OCI-LY7 (cell line): ENCODE measurements around the gene FLT3. TPM values are rescaled to one million over a fixed set of nuclear protein-coding genes. Genes with fewer than 3 reads are reported as not detected.

Source experiments
- BruUV-seq: library from RNA; stranded (reverse); fragments of 400-500 nt; replicated peaks from 2 replicates; lab custom pipeline; 2021; lab: Mats Ljungman, UMichigan
- CTCF ChIA-PET: fragments of 300-600 bp; sonication (Branson Sonifier 250); formaldehyde crosslinking; loops from one replicate; lab custom pipeline; 2022; ENCODE audit warnings: antibody characterized with exemption; ENCODE audit not compliant: unreplicated experiment; lab: Charles Lee
- POLR2A ChIA-PET: fragments of 300-600 bp; sonication (Branson Sonifier 250); formaldehyde crosslinking; loops from one replicate; lab custom pipeline; 2022; ENCODE audit warnings: antibody characterized with exemption; lab: Charles Lee
- DNase-seq: peaks from one replicate; pipeline ENCODE4 v3.0.0-alpha.2; 2015; ENCODE audit warnings: low spot score
- H2AFZ ChIP-seq: fragments of 200-600 bp; sonication (generic), shearing (Covaris generic); 2 replicates; pipeline ENCODE4 v1.6.1; 2014; ENCODE audit warnings: mild to moderate bottlenecking, antibody characterized with exemption, low read length, moderate library complexity
- H3K27ac ChIP-seq: fragments of 200-600 bp; sonication (generic); 2 replicates; pipeline ENCODE4 v1.5.1; 2014; ENCODE audit warnings: mixed run types, low read depth, mild to moderate bottlenecking, moderate library complexity, low read length, inconsistent platforms; ENCODE audit not compliant: poor library complexity, severe bottlenecking
- H3K36me3 ChIP-seq: fragments of 200-600 bp; sonication (generic); 2 replicates; pipeline ENCODE4 v1.6.1; 2014; ENCODE audit warnings: mild to moderate bottlenecking, antibody characterized with exemption, low read length, moderate library complexity, mixed read lengths; ENCODE audit not compliant: insufficient read depth
- H3K4me1 ChIP-seq: fragments of 200-600 bp; sonication (generic); 2 replicates; pipeline ENCODE4 v1.5.1; 2014; ENCODE audit warnings: mild to moderate bottlenecking, low read length; ENCODE audit not compliant: insufficient read depth, poor library complexity, severe bottlenecking
- H3K4me2 ChIP-seq: fragments of 200-600 bp; sonication (generic); 2 replicates; pipeline ENCODE4 v1.6.1; 2014; ENCODE audit warnings: mild to moderate bottlenecking, low read length
- H3K4me3 ChIP-seq: fragments of 200-600 bp; sonication (generic); 2 replicates; pipeline ENCODE4 v1.5.1; 2014; ENCODE audit warnings: mild to moderate bottlenecking, low read depth, low read length; ENCODE audit not compliant: poor library complexity, severe bottlenecking
- H3K79me2 ChIP-seq: fragments of 200-600 bp; sonication (generic); 2 replicates; pipeline ENCODE4 v1.6.1; 2016; ENCODE audit warnings: low read depth, mild to moderate bottlenecking, low read length, moderate library complexity, mixed read lengths; ENCODE audit not compliant: insufficient read depth
- H3K9me2 ChIP-seq: fragments of 200-600 bp; sonication (generic); 2 replicates; pipeline ENCODE4 v1.6.1; 2016; ENCODE audit warnings: mild to moderate bottlenecking, low read length, mixed read lengths; ENCODE audit not compliant: insufficient read depth
- H3K9me3 ChIP-seq: fragments of 200-600 bp; sonication (generic); 2 replicates; pipeline ENCODE4 v1.6.1; 2014; ENCODE audit warnings: mild to moderate bottlenecking, mixed run types, low read length, mixed read lengths
- H4K20me1 ChIP-seq: fragments of 200-600 bp; sonication (generic); 2 replicates; pipeline ENCODE4 v1.6.1; 2014; ENCODE audit warnings: mild to moderate bottlenecking, antibody characterized with exemption, low read length, moderate library complexity, mixed read lengths; ENCODE audit not compliant: insufficient read depth
- CTCF ChIP-seq: fragments of 200-600 bp; sonication (generic); conservative IDR thresholded peaks from 2 replicates; pipeline ENCODE4 v1.5.1; 2014; ENCODE audit warnings: mild to moderate bottlenecking, antibody characterized with exemption, low read length, moderate library complexity, mixed read lengths
- EZH2phosphoT487 ChIP-seq: fragments of 200-600 bp; sonication (generic); IDR thresholded peaks from 2 replicates; pipeline ENCODE4 v1.6.1; 2018; ENCODE audit warnings: low read depth, borderline replicate concordance, mild to moderate bottlenecking, mixed run types, antibody characterized with exemption, low read length, moderate library complexity, mixed read lengths
- intact Hi-C: fragments of 100-400 bp; cut with micrococcal nuclease; formaldehyde crosslinking; loops from one replicate; pipeline ENCODE4 v1.10.0; 2022; ENCODE audit not compliant: unreplicated experiment
- total RNA-seq, 2 experiments: library from RNA; depleted of rRNA in 1 of 2; stranded (reverse); fragments of >200 nt in 1 of 2; shearing (Covaris generic) in 1 of 2; gene quantifications; 2 replicates each; pipeline ENCODE4 v1.2.3, GENCODE V29; 2014 to 2022

FLT3 gene
- total RNA-seq, 2 experiments from 2014 or later: not detected

DNA sequence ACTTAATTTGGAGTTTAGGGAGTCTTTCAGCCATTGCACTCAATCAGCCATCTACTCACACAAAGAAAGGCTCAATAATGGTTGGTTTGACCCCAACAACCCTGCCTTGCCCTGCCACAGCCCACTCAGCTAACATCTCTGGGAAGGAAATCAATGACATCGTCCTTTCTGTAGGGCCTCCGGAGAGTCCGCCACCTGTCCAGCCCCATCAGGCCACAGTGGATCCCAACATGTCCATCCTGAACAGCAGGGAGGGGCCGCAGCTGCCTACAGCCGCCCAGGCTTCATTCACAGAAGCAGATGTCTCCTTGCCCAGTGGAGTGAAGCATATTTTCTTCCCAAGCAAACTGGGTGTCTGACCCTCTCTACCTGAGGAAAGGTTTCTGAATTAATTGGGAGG, 127.1 kb downstream of the FLT3 start:
- H3K4me3 ChIP-seq: no peak overlapping the region
- no peaks in the 10 kb centered on the region for H3K4me1 ChIP-seq
- ChIA-PET CTCF (no interaction called here), POLR2A (interaction anchor here (0.6 to 0.8 kb wide), 2 partner anchors 71 to 221 kb away, joined by 3 read pairs; no protein-coding TSS in a partner anchor)
- no peak overlapping the region for H3K4me2 ChIP-seq
- no TSS peak for BruUV-seq
- no peak overlapping the region for H3K27ac ChIP-seq
- DNase-seq: no peak
- intact Hi-C loops: no loop called here
- H3K36me3 ChIP-seq: no peaks in the 10 kb centered on the region
- no peaks in the 10 kb centered on the region for H3K79me2 ChIP-seq
- no peak overlapping the region for H2AFZ ChIP-seq
- H3K9me2 ChIP-seq: no peaks in the 10 kb centered on the region
- TF ChIP-seq CTCF (no peak), EZH2phosphoT487 (no peak)
- no peaks in the 10 kb centered on the region for H3K9me3 ChIP-seq
- no peaks in the 10 kb centered on the region for H4K20me1 ChIP-seq

GRCh38 chr13:27972478-27972820, 127.9 kb downstream of the FLT3 start:
- H3K4me1 ChIP-seq: no peaks in the 10 kb centered on the region
- POLR2A ChIA-PET: interaction anchor here (0.8 kb wide), 1 partner anchor 72 kb away, joined by 3 read pairs; no protein-coding TSS in a partner anchor

More at GRCh38 chr13:27972478-27972820, 127.9 kb downstream of the FLT3 start:
- Histone ChIP-seq H3K27ac (no peak overlapping the region), H2AFZ (no peak overlapping the region), H3K79me2 (no peaks in the 10 kb centered on the region), H3K9me3 (no peaks in the 10 kb centered on the region), H3K4me2 (no peak overlapping the region), H3K9me2 (no peaks in the 10 kb centered on the region), H3K4me3 (no peak overlapping the region), H4K20me1 (no peaks in the 10 kb centered on the region), H3K36me3 (no peaks in the 10 kb centered on the region)
- CTCF ChIA-PET: no interaction called here
- intact Hi-C loops: no loop called here
- TF ChIP-seq EZH2phosphoT487: no peak
- no peak for TF ChIP-seq CTCF
- BruUV-seq: no TSS peak
- DNase-seq: no peak
